Stimulated activated CD4-positive, alpha-beta T cell treated with anti-CD3 and anti-CD28 coated beads, Interleukin-1b, Interleukin-23, amount 100 ng/mL, for 24 hours (primary cell): Measurements from ENCODE around the gene PGAP3.

ENCODE experiments used
- DNase-seq, 4 experiments: peaks; one replicate each; pipeline ENCODE4 v3.0.0-alpha.2; 2020; ENCODE audit warnings: low read depth in 4 of 4, low spot score in 1 of 4

Gene PGAP3

GRCh38 chr17:39639566-39640458 is 48.0 kb downstream of the PGAP3 start:
- no peak for DNase-seq

GRCh38 chr17:39639043-39639442 is 48.8 kb downstream of the PGAP3 start:
- DNase-seq: no peak

- DNase-seq: no peak
These were observed 49.5 kb downstream of the PGAP3 start for GRCh38 chr17:39638317-39638716.

GRCh38 chr17:39636927-39637736 is 50.7 kb downstream of the PGAP3 start, which contains the start of gene STARD3:
Gene STARD3, plus strand, starts transcription at chr17:39637144. Its CDS starts 16,388 bp downstream, at chr17:39653532.
- peak; percentile 75 to 92 (median 86) for DNase-seq

- no peak for DNase-seq
These were observed 51.3 kb downstream of the PGAP3 start for GRCh38 chr17:39636587-39636926.

- DNase-seq: no peak
These were observed 52.2 kb downstream of the PGAP3 start for GRCh38 chr17:39635614-39636176.

GRCh38 chr17:39634384-39634871 is 53.4 kb downstream of the PGAP3 start:
- DNase-seq: no peak

- no peak for DNase-seq
These were observed 54.2 kb downstream of the PGAP3 start for GRCh38 chr17:39633570-39634183.

GRCh38 chr17:39632153-39632941 is 55.5 kb downstream of the PGAP3 start:
- DNase-seq: no peak

- no peak for DNase-seq
These were observed 56.5 kb downstream of the PGAP3 start for GRCh38 chr17:39631403-39631802.

- no peak for DNase-seq
These were observed 58.0 kb downstream of the PGAP3 start for GRCh38 chr17:39629898-39630297.

GRCh38 chr17:39629494-39629880 is 58.4 kb downstream of the PGAP3 start:
- no peak for DNase-seq

- DNase-seq: no peak
These were observed 59.0 kb downstream of the PGAP3 start for GRCh38 chr17:39628655-39629493.

GRCh38 chr17:39627712-39628516 is 59.9 kb downstream of the PGAP3 start:
- DNase-seq: no peak

- DNase-seq: no peak
These were observed 60.7 kb downstream of the PGAP3 start for GRCh38 chr17:39627047-39627711.

GRCh38 chr17:39626171-39627046 is 61.4 kb downstream of the PGAP3 start, which contains the start of gene PPP1R1B:
Gene PPP1R1B, plus strand, starts transcription at chr17:39626952. Its CDS starts 441 bp downstream, at chr17:39627393.
- no peak for DNase-seq

GRCh38 chr17:39625198-39625785 is 62.6 kb downstream of the PGAP3 start:
- DNase-seq: no peak
